ENCODE results near the gene MAGI2.
A peak's percentile ranks its signal among the peaks of the same experiment; 100 is the strongest.

The MAGI2 gene

GRCh38 chr7:79430391-79430790 lies 23.1 kb downstream of the MAGI2 start:
- no peak for DNase-seq (ENCODE audit: extremely low read depth, low read depth)
- TF ChIP-seq CTCF (IDR thresholded peaks at IDR 0.05; ENCODE audit: low read depth, low read length, missing control alignments) = no peak
- no peak overlapping the region for H3K4me3 ChIP-seq (replicated peaks; ENCODE audit: low read depth, low read length)

DNA sequence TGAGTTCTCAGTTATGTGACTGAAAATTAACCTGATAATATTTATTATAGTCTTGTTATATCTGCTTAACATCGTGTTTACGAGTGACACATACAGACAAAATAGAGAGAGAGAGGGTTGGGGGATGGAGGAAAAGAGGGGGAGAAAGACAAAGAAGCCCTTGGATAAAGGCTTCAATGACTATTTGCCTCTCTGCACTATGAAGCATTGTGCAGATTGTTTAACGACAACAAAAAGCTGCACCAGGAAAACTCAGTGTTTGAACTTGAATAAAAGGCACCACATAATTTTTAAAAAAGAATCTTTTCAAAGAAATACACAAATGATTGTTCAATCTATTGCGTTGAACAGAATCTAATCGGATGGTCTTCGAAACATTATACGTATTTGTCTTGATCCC lies 27.8 kb downstream of the MAGI2 start:
- no peak for TF ChIP-seq CTCF (IDR thresholded peaks at IDR 0.05; ENCODE audit: low read depth, low read length, missing control alignments)
- no peak overlapping the region for H3K4me3 ChIP-seq (replicated peaks; ENCODE audit: low read depth, low read length)
- DNase-seq (ENCODE audit: extremely low read depth, low read depth) = no peak

DNA sequence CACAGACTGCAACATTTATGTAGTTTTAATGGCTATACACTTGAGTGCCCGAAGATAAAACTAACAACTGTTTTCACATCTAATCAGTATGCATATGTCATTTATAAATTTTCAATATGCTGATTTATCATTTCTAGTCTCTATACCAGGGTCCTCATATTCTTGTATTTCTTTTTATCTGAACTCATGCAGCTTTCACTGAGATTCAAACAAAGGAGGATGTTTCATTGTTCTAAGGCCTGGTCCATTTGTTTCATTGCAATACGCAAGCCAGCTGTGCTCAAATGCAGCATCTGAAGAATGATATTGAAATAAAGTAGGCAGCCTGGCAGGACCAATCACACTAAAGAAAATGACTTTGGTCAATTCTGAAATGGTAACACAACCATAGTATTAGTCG lies 31.7 kb downstream of the MAGI2 start:
- DNase-seq (ENCODE audit: extremely low read depth, low read depth) = no peak
- no peak for TF ChIP-seq CTCF (IDR thresholded peaks at IDR 0.05; ENCODE audit: low read depth, low read length, missing control alignments)
- H3K4me3 ChIP-seq (replicated peaks; ENCODE audit: low read depth, low read length) = no peak overlapping the region

- no peak overlapping the region for H3K4me3 ChIP-seq (replicated peaks; ENCODE audit: low read depth, low read length)
- DNase-seq (ENCODE audit: extremely low read depth, low read depth) = peak; percentile 68
- no peak for TF ChIP-seq CTCF (IDR thresholded peaks at IDR 0.05; ENCODE audit: low read depth, low read length, missing control alignments)
Observed at GRCh38 chr7:79420464-79420863, 33.0 kb downstream of the MAGI2 start.

- TF ChIP-seq CTCF (IDR thresholded peaks at IDR 0.05; ENCODE audit: low read depth, low read length, missing control alignments) = no peak
- H3K4me3 ChIP-seq (replicated peaks; ENCODE audit: low read depth, low read length) = no peak overlapping the region
- peak; percentile 22 for DNase-seq (ENCODE audit: extremely low read depth, low read depth)
Observed at GRCh38 chr7:79414910-79415309, 38.6 kb downstream of the MAGI2 start.

GRCh38 chr7:79412915-79413314 lies 40.6 kb downstream of the MAGI2 start:
- H3K4me3 ChIP-seq (replicated peaks; ENCODE audit: low read depth, low read length) = no peak overlapping the region
- no peak for DNase-seq (ENCODE audit: extremely low read depth, low read depth)
- TF ChIP-seq CTCF (IDR thresholded peaks at IDR 0.05; ENCODE audit: low read depth, low read length, missing control alignments) = no peak

DNA sequence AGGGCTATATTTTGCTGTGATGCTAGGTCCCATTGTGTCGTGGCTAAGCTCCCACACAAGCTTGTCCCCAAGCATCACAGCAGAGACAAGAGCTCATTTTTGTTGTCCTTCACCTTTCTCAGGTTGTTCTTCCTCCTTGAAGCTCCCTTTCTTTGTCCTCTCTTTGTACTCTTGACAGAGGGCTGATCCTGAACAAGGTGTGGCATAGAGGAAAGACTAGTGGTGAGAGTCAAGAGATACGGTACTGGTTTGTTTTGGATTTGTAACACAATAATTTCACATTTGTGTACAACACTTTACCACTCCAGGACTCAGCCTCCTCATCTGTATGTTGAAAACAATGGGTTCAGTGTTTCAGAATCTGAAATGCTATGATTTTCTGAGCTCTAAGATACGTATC lies 41.0 kb downstream of the MAGI2 start:
- DNase-seq (ENCODE audit: extremely low read depth, low read depth) = no peak
- no peak overlapping the region for H3K4me3 ChIP-seq (replicated peaks; ENCODE audit: low read depth, low read length)
- no peak for TF ChIP-seq CTCF (IDR thresholded peaks at IDR 0.05; ENCODE audit: low read depth, low read length, missing control alignments)

All from HFF-Myc (cell line).